Left colon (tissue), 2 donors: ENCODE measurements around the gene SELENOH. TPM values are rescaled to one million over a fixed set of nuclear protein-coding genes. Genes with fewer than 3 reads are reported as not detected.

Source experiments
- ATAC-seq: fragments of 200-7000 bp; cut with Tn5 transposase; one replicate; pipeline ENCODE4 v1.9.1; 2020; ENCODE audit warnings: mild to moderate bottlenecking, moderate library complexity
- DNase-seq, 2 donors: peaks; one replicate each; pipeline ENCODE4 v3.0.0-alpha.2; 2020
- intact Hi-C, 2 donors: fragments of 100-400 bp; cut with DNase I in 1 of 2; cut with micrococcal nuclease in 1 of 2; formaldehyde crosslinking; loops; one replicate each; pipeline versions ENCODE4 v1.11.2 to v1.14.0; 2022; cut with DNase I, micrococcal nuclease
- total RNA-seq, 2 donors: library from RNA; stranded (reverse); fragmentation: NEBNext Ultra II Directional; extraction: Animal tissue kit (Norgen Biotek cat#: 25700); gene quantifications; one replicate each; pipeline ENCODE4 v1.2.1, GENCODE V29; 2021
- donor health status: DM: no; HTN: no; CAD: no.
- donor health status: DM: yes; HTN: yes; CAD: no.

SELENOH gene
- total RNA-seq, 2 donors from 2014 or later = 64.0 to 77.4 TPM

DNA sequence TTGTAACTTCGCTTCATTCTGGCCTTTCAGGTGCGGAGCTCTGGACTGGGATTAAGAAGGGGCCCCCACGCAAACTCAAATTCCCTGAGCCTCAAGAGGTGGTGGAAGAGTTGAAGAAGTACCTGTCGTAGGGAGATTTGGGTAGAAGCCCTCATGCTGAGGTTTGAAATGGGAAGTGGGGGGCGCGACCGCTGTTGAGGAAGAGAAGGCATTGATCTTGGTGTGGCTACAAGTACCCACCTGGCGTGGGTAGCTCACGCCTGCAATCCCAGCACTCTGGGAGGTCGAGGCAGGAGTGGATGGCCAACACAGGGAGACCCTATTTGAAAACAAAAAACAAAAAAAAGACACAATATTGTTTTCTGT is 779 bp downstream of the SELENOH start:
- no peak for ATAC-seq
- DNase-seq = peak in 1 of 2 donors; percentile 26
- intact Hi-C loops = loop anchor here in 1 of 2 donors (5.0 kb wide), 1 partner anchor 60 kb away; no protein-coding TSS in a partner anchor

DNA sequence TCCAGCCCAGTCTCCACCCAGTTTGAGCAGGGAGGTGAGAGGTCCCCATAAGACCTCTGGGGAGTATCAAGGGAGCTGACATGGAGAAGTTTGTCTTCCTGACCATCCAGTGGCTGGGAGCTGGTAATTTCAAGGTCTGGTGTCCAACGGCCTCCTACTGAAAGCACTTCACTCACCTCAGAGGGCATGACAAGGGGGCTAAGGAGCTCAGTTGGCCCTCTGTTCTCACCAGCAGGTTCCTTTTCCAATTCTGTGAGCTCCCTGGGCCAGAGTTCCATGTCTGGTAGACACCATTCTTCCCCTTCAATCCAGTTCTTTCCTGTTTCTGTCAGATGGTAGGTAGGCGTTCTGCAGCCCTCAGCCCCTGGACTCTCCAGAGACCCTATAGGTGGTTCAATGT is 3.1 kb downstream of the SELENOH start:
- intact Hi-C loops = loop anchor here in 1 of 2 donors (5.0 kb wide), 1 partner anchor 58 kb away; no protein-coding TSS in a partner anchor
- DNase-seq = no peak
- no peak for ATAC-seq

- no peak for ATAC-seq
- intact Hi-C loops = no loop called here
- DNase-seq = no peak
These were observed 3.9 kb downstream of the SELENOH start for GRCh38 chr11:57745206-57745605.

DNA sequence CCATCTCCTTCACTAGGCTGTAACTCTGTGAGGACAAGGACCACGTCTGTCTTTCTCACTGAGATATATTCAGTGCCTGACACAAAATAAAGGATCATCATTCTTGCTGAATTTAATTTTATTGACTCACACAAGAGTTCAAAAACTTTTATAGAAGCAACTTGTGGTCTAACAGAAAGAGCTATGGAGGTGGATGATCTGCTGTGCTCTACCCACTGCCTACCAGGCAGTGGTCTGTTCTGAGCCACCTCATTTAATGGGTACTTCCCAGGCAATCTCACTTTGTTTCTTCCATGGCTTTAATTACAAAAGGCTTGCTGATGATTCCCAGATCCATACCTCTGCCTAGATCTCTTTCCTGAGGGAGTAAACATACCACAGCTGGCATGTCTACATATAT is 5.6 kb downstream of the SELENOH start:
- intact Hi-C loops = no loop called here
- DNase-seq = no peak
- ATAC-seq = no peak

GRCh38 chr11:57751176-57751575 is 9.9 kb downstream of the SELENOH start:
- no peak for ATAC-seq
- intact Hi-C loops = loop anchor here in 1 of 2 donors (5.0 kb wide), 1 partner anchor 51 kb away; no protein-coding TSS in a partner anchor

GRCh38 chr11:57751676-57752253 is 10.5 kb downstream of the SELENOH start, which contains the start of gene BTBD18:
BTBD18 (minus strand) TSS chr11:57751819; CDS start chr11:57751188, 631 bp downstream.
- DNase-seq (peak in 1 of 2 donors; percentile 30), ATAC-seq (peak; percentile 96)
- intact Hi-C loops = loop anchor here in 1 of 2 donors (5.0 kb wide), 1 partner anchor 51 kb away; no protein-coding TSS in a partner anchor

More at GRCh38 chr11:57751176-57751575, 9.9 kb downstream of the SELENOH start:
- no peak for DNase-seq

- DNase-seq (no peak), ATAC-seq (no peak)
- intact Hi-C loops = loop anchor here in 1 of 2 donors (5.0 kb wide), 1 partner anchor 49 kb away; no protein-coding TSS in a partner anchor
These were observed 11.7 kb downstream of the SELENOH start for GRCh38 chr11:57752954-57753353.

DNA sequence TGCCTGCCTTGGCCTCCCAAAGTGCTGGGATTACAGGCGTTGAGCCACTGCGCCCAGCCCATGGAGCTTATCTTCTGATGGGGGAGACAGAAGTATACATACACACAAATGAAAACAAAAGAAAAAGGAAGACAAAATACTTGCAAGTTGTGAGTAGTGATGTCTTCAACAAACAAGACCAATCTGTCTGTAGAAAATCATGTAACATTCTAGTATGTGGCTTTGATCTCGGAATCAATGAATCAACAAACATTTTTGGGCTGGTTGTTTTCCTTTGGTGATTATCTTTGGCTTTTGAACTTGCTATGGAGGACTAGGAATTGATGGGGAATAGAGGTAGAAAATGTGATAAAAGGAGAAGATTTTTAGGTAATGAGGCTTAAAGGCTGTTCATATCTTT is 16.9 kb downstream of the SELENOH start:
- intact Hi-C loops = no loop called here
- DNase-seq (no peak), ATAC-seq (no peak)

- DNase-seq (peak; percentile 82 to 94), ATAC-seq (peak; percentile 90)
- intact Hi-C loops = loop anchor here in 1 of 2 donors (5.0 kb wide), 1 partner anchor 41 kb away; no protein-coding TSS in a partner anchor
These were observed 20.3 kb downstream of the SELENOH start, which contains the start of gene CTNND1 for GRCh38 chr11:57761301-57762234. CTNND1 (plus strand) TSS chr11:57761802; CDS start chr11:57791479, 29,677 bp downstream.

DNA sequence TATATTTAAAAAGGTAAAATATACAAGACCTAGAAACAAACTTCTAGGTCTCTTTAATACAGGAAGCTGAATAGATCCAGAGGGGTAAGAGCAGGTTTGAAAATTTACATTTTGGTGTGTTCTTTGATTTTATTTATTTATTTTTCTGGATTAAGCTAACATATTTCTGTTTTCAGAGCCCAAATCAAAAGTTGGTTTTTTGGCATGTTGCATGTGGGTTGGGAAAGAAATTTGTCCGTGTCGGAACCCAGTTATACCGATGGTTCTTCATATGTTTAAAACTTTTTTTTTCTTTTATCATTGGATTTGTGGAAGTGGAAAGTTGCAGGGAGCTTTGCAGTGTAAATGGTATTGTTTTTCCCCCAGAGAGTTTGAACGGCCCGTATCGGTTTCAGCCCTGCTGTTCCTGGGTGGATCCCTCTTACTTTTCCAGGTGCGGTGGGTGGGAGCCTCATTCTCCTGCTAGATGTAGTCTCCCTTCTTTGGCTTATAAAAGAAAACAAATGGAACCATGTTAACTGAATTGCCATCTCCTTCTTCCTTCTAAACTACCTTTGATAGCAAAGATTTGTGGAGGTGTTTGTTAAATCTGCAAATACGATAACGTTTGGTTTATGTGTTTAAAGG is 21.1 kb downstream of the SELENOH start:
- ATAC-seq (peak; percentile 67), DNase-seq (peak; percentile 41 to 59)
- intact Hi-C loops = loop anchor here in 1 of 2 donors (5.0 kb wide), 1 partner anchor 40 kb away; no protein-coding TSS in a partner anchor

GRCh38 chr11:57763568-57763967 is 22.3 kb downstream of the SELENOH start:
- intact Hi-C loops = loop anchor here in 1 of 2 donors (5.0 kb wide), 1 partner anchor 39 kb away; no protein-coding TSS in a partner anchor
- no peak for DNase-seq
- peak; percentile 50 for ATAC-seq

- ATAC-seq (no peak), DNase-seq (no peak)
- intact Hi-C loops = loop anchor here in 1 of 2 donors (5.0 kb wide), 1 partner anchor 38 kb away; no protein-coding TSS in a partner anchor
These were observed 22.7 kb downstream of the SELENOH start for GRCh38 chr11:57764021-57764420.

DNA sequence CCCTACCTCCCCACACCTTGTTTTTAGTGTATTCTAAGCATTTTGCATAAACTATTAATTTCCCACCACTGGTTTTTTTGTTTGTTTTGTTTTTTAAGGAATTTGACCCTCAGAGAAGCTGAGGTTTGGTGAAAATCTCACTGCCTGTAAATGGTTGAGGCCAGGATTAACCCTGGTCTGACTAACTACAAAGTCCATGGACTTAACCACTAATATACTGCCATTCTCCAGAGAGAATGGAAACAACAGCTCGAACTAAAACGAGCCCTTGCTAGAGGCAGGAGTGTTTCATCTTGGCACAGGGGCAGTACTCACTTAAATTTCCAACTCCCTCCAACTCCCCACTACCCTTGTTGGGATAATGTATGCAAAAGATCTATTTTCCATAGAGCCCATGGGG is 23.3 kb downstream of the SELENOH start:
- no peak for DNase-seq
- intact Hi-C loops = loop anchor here in 1 of 2 donors (5.0 kb wide), 1 partner anchor 38 kb away; no protein-coding TSS in a partner anchor
- ATAC-seq = peak; percentile 13

- DNase-seq (no peak), ATAC-seq (no peak)
- intact Hi-C loops = loop anchor here in 1 of 2 donors (5.0 kb wide), 1 partner anchor 37 kb away; no protein-coding TSS in a partner anchor
These were observed 23.7 kb downstream of the SELENOH start for GRCh38 chr11:57764972-57765371.

DNA sequence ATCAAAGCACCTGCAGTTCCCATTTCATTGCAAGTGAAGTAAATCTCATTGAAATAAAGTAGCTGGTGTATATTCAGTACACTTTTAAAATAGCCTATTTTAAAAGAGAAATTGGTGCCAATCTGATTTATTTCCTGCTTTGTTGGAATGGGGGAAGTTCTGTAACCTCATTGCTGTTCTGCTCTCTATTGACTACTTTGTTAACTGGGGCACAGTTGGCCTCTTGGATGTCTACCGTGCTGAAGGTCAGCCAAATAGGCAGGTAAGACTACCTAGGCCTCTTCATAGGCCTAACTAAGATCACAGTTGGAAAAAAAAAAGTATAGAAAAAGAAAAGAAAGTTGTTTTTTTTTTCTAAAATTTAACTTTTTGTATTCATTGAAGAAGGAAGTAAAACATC is 29.5 kb downstream of the SELENOH start:
- peak; percentile 19 for ATAC-seq
- no peak for DNase-seq
- intact Hi-C loops = no loop called here

GRCh38 chr11:57771365-57771764 is 30.1 kb downstream of the SELENOH start:
- intact Hi-C loops = no loop called here
- ATAC-seq = no peak
- DNase-seq = no peak

- DNase-seq = no peak
- intact Hi-C loops = no loop called here
- ATAC-seq = peak; percentile 14
These were observed 31.3 kb downstream of the SELENOH start for GRCh38 chr11:57772562-57772961.

DNA sequence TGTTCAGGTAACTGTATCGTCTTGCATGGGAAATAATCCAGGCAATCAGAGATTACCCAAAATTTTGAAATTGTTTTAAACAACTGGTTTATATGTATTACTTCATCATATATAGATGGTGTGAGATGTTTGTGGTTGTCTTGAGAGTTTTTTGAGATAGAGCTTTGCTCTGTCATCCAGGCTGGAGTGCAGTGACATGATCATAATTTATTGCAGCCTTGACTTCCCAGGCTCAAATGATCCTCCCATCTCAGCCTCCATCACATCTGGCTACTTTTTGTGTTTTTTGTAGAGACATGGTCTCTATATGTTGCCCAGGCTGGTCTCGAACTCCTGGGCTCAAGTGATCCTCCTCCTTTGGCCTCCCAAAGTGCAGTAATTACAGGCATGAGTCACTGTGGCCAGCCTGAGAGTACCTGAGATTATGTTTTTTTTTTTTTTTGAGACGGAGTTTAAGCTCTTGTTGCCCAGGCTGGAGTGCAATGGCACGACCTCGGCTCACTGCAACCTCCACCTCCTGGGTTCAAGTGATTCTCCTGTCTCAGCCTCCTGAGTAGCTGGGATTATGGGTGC is 31.8 kb downstream of the SELENOH start:
- no peak for ATAC-seq
- no peak for DNase-seq
- intact Hi-C loops = no loop called here
